Astrocyte (in vitro differentiated cells and primary cell): ENCODE data around the gene MAPK8IP1.

Source experiments
- EZH2 ChIP-seq: IDR thresholded peaks from 2 replicates; pipeline ENCODE4 v1.6.1; 2012; ENCODE audit warnings: mild to moderate bottlenecking, low read length, inconsistent platforms; ENCODE audit not compliant: insufficient read depth
- TF ChIP-seq, protein P1 (sequence below): IDR thresholded peaks from 2 replicates; pipeline ENCODE4 v1.5.1; 2011; ENCODE audit warnings: low read depth, mild to moderate bottlenecking, inconsistent platforms, low read length, moderate library complexity; ENCODE audit not compliant: insufficient read depth

DNA sequence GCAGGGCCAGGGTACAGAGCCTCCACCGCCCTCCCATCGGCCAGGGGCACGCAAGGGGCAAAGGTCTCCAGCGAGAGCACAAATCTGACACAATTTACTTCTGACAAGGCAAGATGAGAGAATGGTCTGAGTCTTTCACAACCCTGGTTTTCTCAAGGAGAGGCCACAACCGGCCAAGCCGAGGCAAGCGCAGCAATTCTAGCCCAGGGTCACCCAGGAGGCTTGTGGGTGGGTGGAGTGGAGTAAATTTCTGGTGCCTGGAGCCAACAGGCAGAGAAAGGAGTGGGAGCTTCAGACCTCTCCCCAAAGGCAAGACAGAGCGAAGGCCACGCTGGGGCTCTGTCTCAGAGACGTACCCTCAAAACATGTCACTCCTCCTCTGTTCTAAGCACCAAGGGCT, 46.3 kb downstream of the MAPK8IP1 start:
- TF ChIP-seq, protein P1, sequence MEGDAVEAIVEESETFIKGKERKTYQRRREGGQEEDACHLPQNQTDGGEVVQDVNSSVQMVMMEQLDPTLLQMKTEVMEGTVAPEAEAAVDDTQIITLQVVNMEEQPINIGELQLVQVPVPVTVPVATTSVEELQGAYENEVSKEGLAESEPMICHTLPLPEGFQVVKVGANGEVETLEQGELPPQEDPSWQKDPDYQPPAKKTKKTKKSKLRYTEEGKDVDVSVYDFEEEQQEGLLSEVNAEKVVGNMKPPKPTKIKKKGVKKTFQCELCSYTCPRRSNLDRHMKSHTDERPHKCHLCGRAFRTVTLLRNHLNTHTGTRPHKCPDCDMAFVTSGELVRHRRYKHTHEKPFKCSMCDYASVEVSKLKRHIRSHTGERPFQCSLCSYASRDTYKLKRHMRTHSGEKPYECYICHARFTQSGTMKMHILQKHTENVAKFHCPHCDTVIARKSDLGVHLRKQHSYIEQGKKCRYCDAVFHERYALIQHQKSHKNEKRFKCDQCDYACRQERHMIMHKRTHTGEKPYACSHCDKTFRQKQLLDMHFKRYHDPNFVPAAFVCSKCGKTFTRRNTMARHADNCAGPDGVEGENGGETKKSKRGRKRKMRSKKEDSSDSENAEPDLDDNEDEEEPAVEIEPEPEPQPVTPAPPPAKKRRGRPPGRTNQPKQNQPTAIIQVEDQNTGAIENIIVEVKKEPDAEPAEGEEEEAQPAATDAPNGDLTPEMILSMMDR: no peak
- TF ChIP-seq EZH2: no peak
